Measurements from ENCODE around the gene NPEPPS. TPM values are rescaled to one million over a fixed set of nuclear protein-coding genes. Genes with fewer than 3 reads are reported as not detected.
A peak's percentile ranks its signal among the peaks of the same experiment; 100 is the strongest.

The NPEPPS gene
- total RNA-seq, 1 donor from 2014 or later, result 106 TPM

- Mint-ChIP-seq H3K4me3 (no peak overlapping the region), H3K36me3 (ENCODE audit: low read depth) (peaks cover 7% of the 10 kb centered on the region), H3K9me3 (no peaks in the 10 kb centered on the region), H3K27ac (no peak overlapping the region), H3K27me3 (ENCODE audit: insufficient read depth) (no peaks in the 10 kb centered on the region), H3K4me1 (ENCODE audit: low read depth) (peaks cover 15% of the 10 kb centered on the region)
- intact Hi-C loops (cut with micrococcal nuclease), result loop anchor here (10.0 kb wide), 1 partner anchor 1192 kb away; the partner anchor contains the start of gene CALCOCO2
- DNase-seq (ENCODE audit: low spot score), result no peak
These were observed 112.2 kb downstream of the NPEPPS start for GRCh38 chr17:47643116-47643515.

GRCh38 chr17:47644324-47644723 lies 113.4 kb downstream of the NPEPPS start:
- no peak for DNase-seq (ENCODE audit: low spot score)
- Mint-ChIP-seq H3K27ac (no peak overlapping the region), H3K9me3 (no peaks in the 10 kb centered on the region), H3K36me3 (ENCODE audit: low read depth) (peaks cover 5% of the 10 kb centered on the region), H3K4me1 (ENCODE audit: low read depth) (peaks cover 15% of the 10 kb centered on the region), H3K4me3 (no peak overlapping the region), H3K27me3 (ENCODE audit: insufficient read depth) (no peaks in the 10 kb centered on the region)
- intact Hi-C loops (cut with micrococcal nuclease), result loop anchor here (10.0 kb wide), 1 partner anchor 1190 kb away; the partner anchor contains the start of gene CALCOCO2

- peak; percentile 98 for DNase-seq (ENCODE audit: low spot score)
- intact Hi-C loops (cut with micrococcal nuclease), result loop anchor here (1.0 to 10.0 kb wide), 5 partner anchors 11 to 1185 kb away; partner anchors contain the start of genes CALCOCO2, CDK5RAP3 and NFE2L1
- H3K4me1 Mint-ChIP-seq (ENCODE audit: low read depth), result peaks cover 33% of the 10 kb centered on the region
- no peaks in the 10 kb centered on the region for H3K9me3 Mint-ChIP-seq
- H3K4me3 Mint-ChIP-seq, result peak within 1 kb of the TSS; percentile 98
- no peaks in the 10 kb centered on the region for H3K27me3 Mint-ChIP-seq (ENCODE audit: insufficient read depth)
- peak within 1 kb of the TSS; percentile 96 for H3K27ac Mint-ChIP-seq
- H3K36me3 Mint-ChIP-seq (ENCODE audit: low read depth), result peaks cover 36% of the 10 kb centered on the region
These were observed 118.5 kb downstream of the NPEPPS start, which contains the start of gene KPNB1 for GRCh38 chr17:47649153-47649971. Gene KPNB1, plus strand, starts transcription at chr17:47649919. Its CDS starts 326 bp downstream, at chr17:47650245.

GRCh38 chr17:47649972-47650524 lies 119.1 kb downstream of the NPEPPS start:
- no peak for DNase-seq (ENCODE audit: low spot score)
- Mint-ChIP-seq H3K36me3 (ENCODE audit: low read depth) (peaks cover 40% of the 10 kb centered on the region), H3K27me3 (ENCODE audit: insufficient read depth) (no peaks in the 10 kb centered on the region), H3K9me3 (no peaks in the 10 kb centered on the region), H3K4me1 (ENCODE audit: low read depth) (peaks cover 40% of the 10 kb centered on the region), H3K27ac (peak overlapping the region; percentile 96), H3K4me3 (peak overlapping the region; percentile 94)
- intact Hi-C loops (cut with micrococcal nuclease), result loop anchor here (1.0 to 10.0 kb wide), 7 partner anchors 10 to 1185 kb away; partner anchors contain the start of genes CALCOCO2, CDK5RAP3, NFE2L1 and TBKBP1

- DNase-seq (ENCODE audit: low spot score), result peak; percentile 94
- Mint-ChIP-seq H3K27ac (peak overlapping the region; percentile 94), H3K4me1 (ENCODE audit: low read depth) (peaks cover 48% of the 10 kb centered on the region), H3K4me3 (peak overlapping the region; percentile 98), H3K36me3 (ENCODE audit: low read depth) (peaks cover 48% of the 10 kb centered on the region), H3K9me3 (no peaks in the 10 kb centered on the region), H3K27me3 (ENCODE audit: insufficient read depth) (no peaks in the 10 kb centered on the region)
- intact Hi-C loops (cut with micrococcal nuclease), result loop anchor here (1.0 to 2.0 kb wide), 2 partner anchors 44 to 244 kb away; partner anchors contain the start of gene TBKBP1
These were observed 119.9 kb downstream of the NPEPPS start for GRCh38 chr17:47650525-47651522.

- Mint-ChIP-seq H3K4me3 (peak overlapping the region; percentile 98), H3K36me3 (ENCODE audit: low read depth) (peaks cover 55% of the 10 kb centered on the region), H3K4me1 (ENCODE audit: low read depth) (peaks cover 52% of the 10 kb centered on the region), H3K27me3 (ENCODE audit: insufficient read depth) (no peaks in the 10 kb centered on the region), H3K27ac (peak overlapping the region; percentile 94), H3K9me3 (no peaks in the 10 kb centered on the region)
- DNase-seq (ENCODE audit: low spot score), result no peak
- intact Hi-C loops (cut with micrococcal nuclease), result loop anchor here (2.0 kb wide), 1 partner anchor 43 kb away; the partner anchor contains the start of gene TBKBP1
These were observed 120.8 kb downstream of the NPEPPS start for GRCh38 chr17:47651704-47652103.

- Mint-ChIP-seq H3K27me3 (ENCODE audit: insufficient read depth) (no peaks in the 10 kb centered on the region), H3K36me3 (ENCODE audit: low read depth) (peaks cover 61% of the 10 kb centered on the region), H3K4me3 (peak overlapping the region; percentile 98), H3K27ac (peak overlapping the region; percentile 69), H3K4me1 (ENCODE audit: low read depth) (peaks cover 57% of the 10 kb centered on the region), H3K9me3 (no peaks in the 10 kb centered on the region)
- no peak for DNase-seq (ENCODE audit: low spot score)
- intact Hi-C loops (cut with micrococcal nuclease), result no loop called here
These were observed 121.7 kb downstream of the NPEPPS start for GRCh38 chr17:47652570-47652969.

GRCh38 chr17:47653442-47653841 lies 122.5 kb downstream of the NPEPPS start:
- peaks cover 62% of the 10 kb centered on the region for H3K4me1 Mint-ChIP-seq (ENCODE audit: low read depth)
- intact Hi-C loops (cut with micrococcal nuclease), result no loop called here
- H3K9me3 Mint-ChIP-seq, result no peaks in the 10 kb centered on the region
- no peaks in the 10 kb centered on the region for H3K27me3 Mint-ChIP-seq (ENCODE audit: insufficient read depth)
- H3K36me3 Mint-ChIP-seq (ENCODE audit: low read depth), result peaks cover 67% of the 10 kb centered on the region
- no peak for DNase-seq (ENCODE audit: low spot score)
- peak overlapping the region; percentile 76 for H3K4me3 Mint-ChIP-seq
- peak overlapping the region; percentile 84 for H3K27ac Mint-ChIP-seq

GRCh38 chr17:47654991-47655390 lies 124.1 kb downstream of the NPEPPS start:
- Mint-ChIP-seq H3K4me3 (peak overlapping the region; percentile 17), H3K27ac (peak overlapping the region; percentile 31), H3K27me3 (ENCODE audit: insufficient read depth) (no peaks in the 10 kb centered on the region), H3K36me3 (ENCODE audit: low read depth) (peaks cover 73% of the 10 kb centered on the region), H3K4me1 (ENCODE audit: low read depth) (peaks cover 69% of the 10 kb centered on the region), H3K9me3 (no peaks in the 10 kb centered on the region)
- DNase-seq (ENCODE audit: low spot score), result no peak
- intact Hi-C loops (cut with micrococcal nuclease), result no loop called here

- intact Hi-C loops (cut with micrococcal nuclease), result loop anchor here (1.0 to 5.0 kb wide), 3 partner anchors 11 to 57 kb away; partner anchors contain the start of gene KPNB1
- no peak for DNase-seq (ENCODE audit: low spot score)
- H3K4me1 Mint-ChIP-seq (ENCODE audit: low read depth), result peaks cover 61% of the 10 kb centered on the region
- H3K9me3 Mint-ChIP-seq, result no peaks in the 10 kb centered on the region
- H3K27ac Mint-ChIP-seq, result peak overlapping the region; percentile 82
- peaks cover 60% of the 10 kb centered on the region for H3K36me3 Mint-ChIP-seq (ENCODE audit: low read depth)
- H3K4me3 Mint-ChIP-seq, result peak overlapping the region; percentile 77
- no peaks in the 10 kb centered on the region for H3K27me3 Mint-ChIP-seq (ENCODE audit: insufficient read depth)
These were observed 129.2 kb downstream of the NPEPPS start for GRCh38 chr17:47660064-47660492.

GRCh38 chr17:47663912-47664623 lies 133.2 kb downstream of the NPEPPS start:
- intact Hi-C loops (cut with micrococcal nuclease), result loop anchor here (1.0 to 5.0 kb wide), 4 partner anchors 33 to 138 kb away; partner anchors contain the start of gene TBX21
- Mint-ChIP-seq H3K27ac (peak overlapping the region; percentile 70), H3K9me3 (no peaks in the 10 kb centered on the region), H3K36me3 (ENCODE audit: low read depth) (peaks cover 52% of the 10 kb centered on the region), H3K27me3 (ENCODE audit: insufficient read depth) (no peaks in the 10 kb centered on the region), H3K4me1 (ENCODE audit: low read depth) (peaks cover 38% of the 10 kb centered on the region), H3K4me3 (peak overlapping the region; percentile 30)
- peak; percentile 43 for DNase-seq (ENCODE audit: low spot score)
